COR-L47 (cell line): Measurements from ENCODE around the gene GNAZ.
A peak's percentile ranks its signal among the peaks of the same experiment; 100 is the strongest.

Experiments
- DNase-seq: peaks from one replicate; lab custom pipeline; 2025; lab: John Stamatoyannopoulos, UW

GNAZ gene

GRCh38 chr22:23064381-23065068 is 5.8 kb upstream of the GNAZ start:
- no peak for DNase-seq

GRCh38 chr22:23065069-23065451 is 5.3 kb upstream of the GNAZ start:
- DNase-seq, result no peak

- no peak for DNase-seq
These were observed 4.7 kb upstream of the GNAZ start for GRCh38 chr22:23065495-23066122.

GRCh38 chr22:23066200-23067022 is 3.9 kb upstream of the GNAZ start:
- DNase-seq, result no peak

- no peak for DNase-seq
These were observed 3.2 kb upstream of the GNAZ start for GRCh38 chr22:23067023-23067650.

- no peak for DNase-seq
These were observed 2.6 kb upstream of the GNAZ start for GRCh38 chr22:23067691-23068090.

- DNase-seq, result no peak
These were observed 2.1 kb upstream of the GNAZ start for GRCh38 chr22:23068096-23068831.

GRCh38 chr22:23068832-23069385 is 1.4 kb upstream of the GNAZ start:
- DNase-seq, result no peak

GRCh38 chr22:23069502-23070357 is 589 bp upstream of the GNAZ start:
- DNase-seq, result peak; percentile 91

GRCh38 chr22:23071230-23072076 is 1.1 kb downstream of the GNAZ start:
- no peak for DNase-seq

- no peak for DNase-seq
These were observed 2.0 kb downstream of the GNAZ start for GRCh38 chr22:23072077-23072910.

GRCh38 chr22:23072911-23073491 is 2.7 kb downstream of the GNAZ start:
- no peak for DNase-seq

GRCh38 chr22:23073526-23074229 is 3.4 kb downstream of the GNAZ start:
- no peak for DNase-seq

GRCh38 chr22:23074451-23074850 is 4.1 kb downstream of the GNAZ start:
- DNase-seq, result no peak

- no peak for DNase-seq
These were observed 4.7 kb downstream of the GNAZ start for GRCh38 chr22:23075050-23075449.

- DNase-seq, result no peak
These were observed 5.4 kb downstream of the GNAZ start for GRCh38 chr22:23075525-23076216.
